Stomach smooth muscle (tissue), 2 donors: ENCODE measurements around the gene MAP3K3.

Experiments used
- H3K27ac ChIP-seq: one replicate; pipeline ENCODE4 v1.7.0; 2013; ENCODE audit warnings: mild to moderate bottlenecking, low read length, inconsistent platforms
- H3K27me3 ChIP-seq, 2 donors: one replicate each; pipeline ENCODE4 v1.7.0; 2013; ENCODE audit warnings: low read length in 2 of 2; ENCODE audit not compliant: insufficient read depth in 2 of 2, control insufficient read depth in 1 of 2
- H3K36me3 ChIP-seq, 2 donors: one replicate each; pipeline ENCODE4 v1.7.0; 2013; ENCODE audit warnings: low read length in 2 of 2; ENCODE audit not compliant: control insufficient read depth in 2 of 2, insufficient read depth in 2 of 2
- H3K4me1 ChIP-seq: one replicate; pipeline ENCODE4 v1.7.0; 2013; ENCODE audit warnings: low read length; ENCODE audit not compliant: control insufficient read depth, insufficient read depth
- H3K4me3 ChIP-seq, 2 donors: one replicate each; pipeline ENCODE4 v1.7.0; 2013; ENCODE audit warnings: low read length in 2 of 2
- H3K9ac ChIP-seq, 2 donors: one replicate each; pipeline ENCODE4 v1.7.0; 2013; ENCODE audit warnings: low read length in 2 of 2, mild to moderate bottlenecking in 1 of 2
- H3K9me3 ChIP-seq, 2 donors: one replicate each; pipeline ENCODE4 v1.7.0; 2013; ENCODE audit warnings: low read length in 2 of 2; ENCODE audit not compliant: control insufficient read depth in 2 of 2
- donor health status: healthy.
- donor health status: Pancreatic carcinoma.

Gene MAP3K3

DNA sequence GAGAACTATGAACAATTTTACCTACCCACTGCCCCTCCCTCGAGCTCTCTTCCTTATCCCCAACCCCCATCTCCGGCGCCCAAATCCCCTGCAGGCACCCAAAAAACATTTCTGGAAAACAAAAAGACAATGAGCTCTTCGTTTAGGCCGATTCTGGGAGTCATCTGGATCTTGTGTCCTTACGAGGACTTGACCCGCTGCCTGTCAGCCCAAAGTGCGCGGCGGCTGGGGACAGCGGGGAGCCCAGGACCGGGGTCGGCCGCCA is 118.9 kb downstream of the MAP3K3 start:
- Histone ChIP-seq H3K9ac (peak overlapping the region; percentile 86 to 94), H3K4me1 (peaks cover 14% of the 10 kb centered on the region), H3K36me3 (peaks cover 7% of the 10 kb centered on the region in 2 donors), H3K27me3 (no peaks in the 10 kb centered on the region), H3K9me3 (no peaks in the 10 kb centered on the region), H3K4me3 (peak overlapping the region; percentile 82 to 90), H3K27ac (peak overlapping the region; percentile 85)

DNA sequence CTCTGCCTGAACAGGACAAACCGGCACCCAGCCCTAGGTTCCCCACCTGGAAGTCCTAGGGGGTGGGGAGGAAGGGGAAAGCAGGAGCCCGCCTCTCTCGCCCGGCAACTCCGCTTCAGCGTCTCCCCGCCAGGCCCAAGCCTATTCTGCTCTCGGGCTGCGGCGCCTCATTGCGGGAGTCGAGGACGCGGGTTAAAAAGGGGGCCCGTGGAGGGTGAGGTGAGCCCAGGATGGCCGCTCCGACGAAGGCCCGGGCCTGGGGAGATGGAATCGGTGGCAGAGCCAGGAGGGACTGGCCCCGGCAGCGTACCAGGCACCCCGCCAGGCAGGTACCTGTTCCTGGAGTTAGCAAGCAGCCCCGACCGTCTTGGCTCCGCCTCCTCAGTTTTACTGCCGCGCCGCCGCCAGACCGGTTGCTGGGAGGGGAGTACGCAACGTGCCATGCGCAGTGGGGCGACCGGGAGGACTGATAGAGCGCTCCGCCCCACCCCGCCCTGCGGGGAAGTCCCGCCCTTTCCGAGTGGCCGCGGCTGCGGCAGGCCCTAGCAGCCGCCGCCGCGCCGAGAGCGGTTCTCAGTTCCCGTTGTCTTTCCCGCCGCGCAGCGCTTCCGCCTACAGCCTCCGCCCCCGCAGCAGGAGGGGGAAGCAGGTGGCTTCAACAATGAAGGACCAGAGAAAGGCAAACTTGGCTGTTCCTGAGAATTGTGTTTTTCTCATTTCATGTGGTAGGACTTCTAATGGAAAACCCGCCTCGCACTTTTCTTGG is 119.4 kb downstream of the MAP3K3 start, which contains the start of gene STRADA:
Gene STRADA (minus strand): TSS at position 392 of the 766 bp plus-strand sequence. CDS start 13,430 bp downstream, outside the sequence.
- Histone ChIP-seq H3K27me3 (no peaks in the 10 kb centered on the region), H3K9ac (peak within 1 kb of the TSS; percentile 86 to 94), H3K4me1 (peaks cover 14% of the 10 kb centered on the region), H3K36me3 (peaks cover 8 to 12% of the 10 kb centered on the region in 2 donors), H3K27ac (peak within 1 kb of the TSS; percentile 85), H3K9me3 (no peaks in the 10 kb centered on the region), H3K4me3 (peak within 1 kb of the TSS; percentile 90 to 96)
